Right ventricle myocardium superior (tissue), 1 donor: Measurements from ENCODE around the gene CADPS. TPM values are rescaled to one million over a fixed set of nuclear protein-coding genes. Genes with fewer than 3 reads are reported as not detected.
A peak's percentile ranks its signal among the peaks of the same experiment; 100 is the strongest.

ENCODE experiments used
- ATAC-seq: fragments of 200-7000 bp; cut with Tn5 transposase; one replicate; pipeline ENCODE4 v1.9.1; 2020; ENCODE audit warnings: mild to moderate bottlenecking; ENCODE audit not compliant: poor library complexity
- DNase-seq: peaks from one replicate; pipeline ENCODE4 v3.0.0-alpha.2; 2020
- intact Hi-C: fragments of 100-400 bp; cut with DNase I; formaldehyde crosslinking; loops from one replicate; pipeline ENCODE4 v1.11.2; 2022
- total RNA-seq: library from RNA; stranded (reverse); fragmentation: NEBNext Ultra II Directional; extraction: Animal tissue kit (Norgen Biotek cat#: 25700); gene quantifications from one replicate; pipeline ENCODE4 v1.2.1, GENCODE V29; 2021
- donor health status: DM: no; HTN: yes; CAD: no; lungs with severe emphysema.

CADPS gene
- total RNA-seq, 1 donor from 2014 or later, result 11.3 TPM

DNA sequence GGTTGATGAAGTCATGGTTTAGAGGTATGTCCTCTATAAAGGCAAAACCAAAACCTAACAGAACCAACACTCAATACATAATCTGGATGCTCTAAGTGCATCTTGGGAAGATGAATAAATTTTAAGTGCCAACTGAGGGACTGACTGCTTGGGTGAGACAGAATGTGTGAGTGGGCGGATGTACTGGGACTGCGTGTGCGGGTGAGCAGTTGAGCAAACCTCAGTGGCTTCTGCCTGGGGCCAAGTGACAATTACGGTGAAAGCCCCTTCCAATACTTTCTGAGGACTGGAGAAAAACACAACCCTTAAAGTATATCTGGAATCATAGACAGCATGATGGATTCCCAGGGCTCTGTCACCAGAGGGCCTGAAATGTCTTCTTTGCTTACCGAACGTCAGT, 421.8 kb downstream of the CADPS start:
- intact Hi-C loops, result no loop called here
- no peak for DNase-seq
- ATAC-seq, result no peak

- intact Hi-C loops, result no loop called here
- ATAC-seq, result no peak
Measured at GRCh38 chr3:62451211-62451887, 423.9 kb downstream of the CADPS start.

DNA sequence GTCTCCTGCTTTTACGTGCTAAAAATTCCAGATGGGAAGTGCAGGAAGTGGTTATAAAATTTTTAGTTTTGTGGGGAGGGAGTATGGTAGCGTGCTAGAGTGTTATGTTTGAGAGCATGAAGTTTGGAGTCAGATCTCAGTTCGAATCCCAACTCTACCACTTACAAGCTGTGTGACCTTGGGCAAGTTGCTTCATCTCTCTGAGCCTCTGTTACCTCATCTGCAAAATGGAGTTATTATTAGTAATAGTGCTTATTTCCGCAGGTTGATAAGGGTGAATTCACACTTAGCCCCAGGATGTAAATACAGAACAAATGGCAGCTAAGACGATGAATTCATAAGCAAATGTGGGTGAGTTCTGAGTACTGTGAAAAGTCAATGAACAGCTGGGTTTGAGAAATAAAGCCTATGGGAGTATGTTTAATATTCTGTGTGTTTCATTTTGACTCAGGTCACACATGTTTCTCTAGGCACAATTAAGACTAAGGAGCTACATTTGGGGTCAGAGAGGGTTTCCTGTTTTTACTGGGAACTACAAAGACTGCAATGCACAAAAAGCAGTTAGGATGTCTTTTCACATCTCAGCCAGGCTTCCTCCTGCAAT, 428.8 kb downstream of the CADPS start:
- DNase-seq (no peak), ATAC-seq (no peak)
- intact Hi-C loops, result no loop called here

More at GRCh38 chr3:62451211-62451887, 423.9 kb downstream of the CADPS start:
- DNase-seq, result no peak

DNA sequence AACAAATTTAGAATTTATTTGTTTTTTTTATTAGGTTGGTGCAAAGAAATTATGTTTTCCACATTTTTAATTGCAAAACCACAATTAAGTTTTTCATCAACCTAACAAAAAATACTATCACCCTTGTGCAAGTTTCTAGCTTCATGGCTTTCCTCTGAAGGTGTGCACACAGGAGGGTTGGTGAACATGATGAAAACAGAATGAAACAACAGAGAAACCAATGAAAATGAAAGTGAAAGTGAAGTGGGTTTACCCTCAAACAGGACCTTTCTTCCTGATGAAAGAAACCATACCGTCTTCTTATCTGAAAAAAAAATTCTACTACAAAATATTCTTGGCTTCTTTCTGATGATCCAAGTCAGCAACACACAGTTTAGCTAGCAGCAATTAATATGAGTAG, 429.9 kb downstream of the CADPS start:
- DNase-seq, result no peak
- intact Hi-C loops, result no loop called here
- no peak for ATAC-seq

DNA sequence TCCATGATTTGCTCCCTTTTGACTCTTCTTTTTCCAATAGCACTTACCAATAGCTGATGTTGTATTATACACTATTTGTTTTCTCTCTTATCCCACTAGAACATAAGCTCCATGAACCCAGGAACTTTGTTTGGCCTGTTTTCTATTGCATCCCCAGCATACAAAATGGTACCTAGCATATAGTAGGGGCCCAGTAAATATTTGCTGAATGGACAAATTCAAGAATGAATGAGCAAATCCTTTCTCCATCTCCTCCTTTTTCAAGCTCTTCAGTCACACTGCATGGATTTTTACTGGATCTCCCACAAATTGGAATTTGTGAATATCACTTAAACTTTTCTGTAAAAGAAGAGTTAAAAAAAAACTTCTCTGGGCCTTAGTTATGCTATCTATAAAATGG, 435.2 kb downstream of the CADPS start:
- intact Hi-C loops, result no loop called here
- DNase-seq (no peak), ATAC-seq (no peak)

- no peak for ATAC-seq
- DNase-seq, result no peak
- intact Hi-C loops, result no loop called here
Measured at GRCh38 chr3:62439176-62439813, 435.9 kb downstream of the CADPS start.

DNA sequence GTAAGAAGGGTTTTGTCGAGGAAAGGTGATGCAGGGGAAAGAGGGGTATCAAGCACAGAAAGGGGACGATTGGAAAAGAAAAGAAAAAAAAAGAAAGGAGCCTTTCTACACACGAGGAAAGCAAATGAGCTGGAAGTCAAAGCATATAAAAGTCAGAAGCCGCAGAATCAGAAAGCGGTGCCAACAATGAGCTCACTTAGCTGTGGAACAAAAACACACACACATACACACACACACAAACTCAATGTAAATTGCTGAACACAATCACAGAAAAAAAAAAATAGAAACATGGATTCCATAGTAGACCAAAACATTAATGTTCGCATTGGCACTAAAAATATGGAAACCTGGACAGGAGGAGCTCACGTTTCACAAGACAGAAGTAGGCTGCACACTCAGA, 438.4 kb downstream of the CADPS start:
- DNase-seq, result no peak
- intact Hi-C loops, result no loop called here
- ATAC-seq, result no peak

DNA sequence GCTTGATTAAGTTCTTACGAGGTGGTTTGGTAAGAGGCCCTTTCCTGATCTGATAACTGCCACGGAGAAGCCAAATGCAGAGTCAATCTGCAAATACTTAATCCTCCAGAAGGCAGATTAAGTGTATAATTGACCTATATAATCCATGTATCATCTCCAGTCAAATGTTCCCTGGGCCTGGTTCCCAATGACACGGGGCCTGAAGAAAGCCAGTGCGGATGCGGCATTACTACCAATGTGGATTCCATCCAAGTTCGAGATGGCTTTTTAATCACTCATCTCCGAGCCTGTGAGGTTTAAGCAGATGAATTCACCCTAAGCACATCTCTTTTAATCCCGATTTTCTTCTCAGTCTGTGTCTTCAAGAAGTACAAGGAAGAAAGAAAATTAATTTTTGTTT, 441.8 kb downstream of the CADPS start:
- intact Hi-C loops, result no loop called here
- DNase-seq (no peak), ATAC-seq (no peak)

DNA sequence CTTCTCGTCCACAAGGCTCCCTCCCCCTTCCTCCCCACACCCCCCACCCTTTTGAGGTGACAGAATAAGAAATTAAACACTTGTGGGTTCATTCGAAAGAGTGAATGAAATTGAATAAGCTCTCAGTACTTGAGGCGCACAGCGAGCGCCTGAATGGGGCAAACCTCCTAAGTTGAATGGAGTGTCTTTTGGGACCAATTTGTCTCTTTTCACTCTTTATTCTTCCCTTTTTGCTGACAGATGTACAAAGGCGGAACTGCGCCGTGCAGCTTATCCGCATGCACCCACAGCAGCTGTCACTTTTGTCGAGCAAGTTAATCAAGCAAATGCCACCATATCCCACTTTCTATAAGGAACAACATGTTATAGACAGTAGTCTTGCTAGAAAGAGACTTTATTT, 454.0 kb downstream of the CADPS start:
- intact Hi-C loops, result no loop called here
- ATAC-seq (no peak), DNase-seq (no peak)

DNA sequence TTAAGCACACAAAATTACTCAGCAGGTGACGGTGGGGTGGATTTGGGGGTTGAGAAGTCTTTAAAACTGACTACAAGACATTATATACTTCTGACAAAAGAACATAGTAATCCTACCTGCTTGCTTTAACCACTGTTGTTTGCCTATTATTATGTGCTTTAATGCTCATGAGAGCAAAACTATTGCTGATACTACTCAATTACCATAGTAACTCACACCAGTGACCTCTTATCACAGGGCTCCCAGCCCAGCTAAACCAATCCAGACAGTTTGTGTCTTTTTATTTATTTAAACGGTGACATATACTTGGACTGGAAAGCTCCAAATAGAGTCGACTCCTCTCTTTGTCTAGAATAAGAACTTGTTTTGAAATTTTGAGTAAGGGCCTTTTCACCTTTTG, 459.1 kb downstream of the CADPS start:
- intact Hi-C loops, result no loop called here
- DNase-seq (no peak), ATAC-seq (no peak)

DNA sequence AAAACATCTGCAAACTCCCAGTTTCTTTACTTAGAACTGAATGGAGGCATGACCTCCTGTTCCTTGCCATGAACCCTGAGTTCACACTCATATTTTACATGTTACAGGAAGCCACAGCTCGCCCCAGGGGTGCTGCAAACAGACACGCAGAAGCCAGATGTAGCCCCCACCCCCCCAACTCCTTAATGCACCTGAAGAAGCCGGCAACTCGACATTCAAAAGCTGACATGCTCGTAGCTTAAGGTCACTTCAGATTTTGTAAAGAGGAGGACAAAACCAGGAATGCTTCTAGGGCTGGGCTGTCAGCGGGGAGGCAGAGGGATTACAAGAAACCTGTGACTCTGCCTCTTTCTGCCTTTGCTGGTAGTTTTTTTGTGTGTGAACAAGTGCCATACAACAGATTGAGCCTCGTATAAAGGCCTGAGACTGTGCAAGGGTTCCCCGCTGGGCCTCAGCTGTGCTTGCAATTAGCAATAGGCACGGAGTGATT, 459.9 kb downstream of the CADPS start:
- intact Hi-C loops, result no loop called here
- DNase-seq (no peak), ATAC-seq (no peak)

DNA sequence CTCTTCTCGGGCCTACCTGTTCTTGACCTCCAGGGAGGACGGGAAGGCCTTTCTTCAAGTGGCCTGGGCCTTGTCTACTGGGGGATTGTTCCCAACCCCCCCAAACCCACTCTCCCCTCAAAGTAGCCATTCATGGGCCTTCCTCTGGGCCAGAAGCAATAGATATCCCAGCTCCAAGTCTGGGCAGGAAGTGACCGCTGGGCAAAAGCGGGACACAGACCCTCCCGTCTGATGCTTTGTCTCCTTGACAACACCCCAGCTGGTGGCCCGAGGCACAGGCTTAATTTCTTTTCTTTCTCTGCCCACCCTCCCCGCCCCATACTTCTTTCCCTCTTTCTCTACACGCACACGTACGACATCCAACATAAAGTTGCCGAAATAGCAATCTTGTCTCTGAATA, 460.4 kb downstream of the CADPS start:
- ATAC-seq (no peak), DNase-seq (no peak)
- intact Hi-C loops, result no loop called here

DNA sequence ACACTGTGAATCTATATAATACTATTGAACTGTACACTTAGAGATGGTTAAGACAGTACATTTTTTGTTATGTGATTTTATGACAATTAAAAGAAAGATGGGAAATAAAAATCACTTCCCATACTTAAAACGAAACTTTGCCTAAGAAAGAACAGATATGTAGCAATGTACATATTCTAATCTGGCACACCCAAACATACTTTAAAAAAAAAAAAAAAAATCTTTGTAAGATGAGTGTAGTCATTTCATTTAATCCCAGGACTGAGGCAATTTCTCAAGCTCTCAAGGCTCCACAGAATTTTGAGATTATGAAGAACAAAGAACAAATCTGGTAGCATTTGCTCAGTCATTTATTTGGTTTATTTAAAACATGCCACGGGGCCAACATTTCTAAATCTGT, 461.5 kb downstream of the CADPS start:
- ATAC-seq, result no peak
- intact Hi-C loops, result no loop called here
- DNase-seq, result no peak

- ATAC-seq (no peak), DNase-seq (no peak)
- intact Hi-C loops, result no loop called here
Measured at GRCh38 chr3:62406945-62407344, 468.3 kb downstream of the CADPS start.

GRCh38 chr3:62405566-62405965, 469.6 kb downstream of the CADPS start:
- intact Hi-C loops, result no loop called here
- no peak for ATAC-seq
- DNase-seq, result no peak

DNA sequence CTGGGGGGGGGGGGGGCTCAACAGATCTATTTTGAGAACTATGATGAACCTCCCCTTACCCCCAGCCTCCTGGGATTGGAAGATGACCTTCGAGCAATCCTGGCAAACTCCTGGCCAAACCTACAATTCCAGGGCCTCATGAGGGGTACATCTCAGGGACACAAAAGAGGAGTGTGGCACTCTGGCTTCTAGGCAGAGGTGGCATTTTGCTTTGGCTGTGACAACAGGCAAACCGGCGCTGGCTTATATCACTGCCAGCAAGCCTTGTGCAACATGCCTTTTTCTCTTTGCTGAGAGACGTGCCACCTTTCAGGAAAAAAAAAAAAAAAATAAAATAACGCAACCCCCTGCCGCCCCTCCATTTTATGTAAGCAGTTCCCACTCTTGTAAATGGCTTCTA, 470.1 kb downstream of the CADPS start:
- intact Hi-C loops, result no loop called here
- ATAC-seq (peak; percentile 46), DNase-seq (no peak)

GRCh38 chr3:62404321-62404720, 470.9 kb downstream of the CADPS start:
- intact Hi-C loops, result no loop called here
- ATAC-seq (no peak), DNase-seq (no peak)

GRCh38 chr3:62403765-62404164, 471.5 kb downstream of the CADPS start:
- intact Hi-C loops, result no loop called here

DNA sequence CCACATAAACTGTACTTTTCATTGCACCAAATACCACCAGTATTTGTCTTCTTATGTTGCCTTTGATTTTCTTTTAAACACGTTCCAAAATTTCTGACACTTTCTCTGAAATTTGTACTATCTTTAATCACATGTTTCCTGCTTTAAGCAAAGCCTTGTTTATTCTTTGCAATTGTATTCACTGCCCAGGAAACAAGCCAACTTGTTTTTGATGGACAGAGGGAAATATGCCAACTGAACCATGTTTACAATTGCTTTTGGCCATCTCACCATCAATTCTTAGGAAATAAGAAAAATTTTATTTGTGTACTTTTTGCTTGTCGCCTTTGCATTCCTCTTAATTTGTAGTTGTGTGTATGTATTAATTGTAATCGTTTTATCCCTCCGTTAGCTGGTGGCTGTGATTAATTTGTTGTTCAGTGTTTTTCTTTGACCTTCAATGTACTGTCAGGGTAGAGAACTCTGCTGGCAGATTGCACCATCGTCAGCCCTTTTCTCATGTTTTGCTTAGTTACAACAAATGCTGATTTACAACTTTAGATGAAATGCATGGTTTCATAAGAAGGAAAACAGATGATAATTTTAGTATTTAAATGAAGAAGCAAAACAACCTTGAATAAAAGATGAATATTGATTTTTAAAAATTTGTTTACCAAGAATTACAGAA, 482.5 kb downstream of the CADPS start:
- intact Hi-C loops, result no loop called here
- no peak for DNase-seq
- ATAC-seq, result no peak

More at GRCh38 chr3:62403765-62404164, 471.5 kb downstream of the CADPS start:
- DNase-seq (no peak), ATAC-seq (no peak)

- intact Hi-C loops, result no loop called here
- ATAC-seq, result no peak
- DNase-seq, result no peak
Measured at GRCh38 chr3:62387251-62387650, 488.0 kb downstream of the CADPS start.
